Stimulated activated CD4-positive, alpha-beta T cell treated with anti-CD3 and anti-CD28 coated beads, Interleukin-1b, Interleukin-23, amount 100 ng/mL, for 48 hours (primary cell): ENCODE results near the gene STAC.
"Not testable (repeated sequence)": the region's sequence is repeated elsewhere in the genome, so short reads cannot be mapped to it uniquely, and the experiment has no call there.

Experiments
- DNase-seq: peaks from one replicate; pipeline ENCODE4 v3.0.0-alpha.2; 2020

STAC gene

GRCh38 chr3:36524560-36524959 is 144.3 kb downstream of the STAC start:
- DNase-seq = no peak

- no peak for DNase-seq
Observed at GRCh38 chr3:36525115-36525801, 145.0 kb downstream of the STAC start.

GRCh38 chr3:36538136-36538749 is 157.9 kb downstream of the STAC start:
- no peak for DNase-seq

GRCh38 chr3:36540888-36541518 is 160.7 kb downstream of the STAC start:
- no peak for DNase-seq

GRCh38 chr3:36542186-36542585 is 161.9 kb downstream of the STAC start:
- no peak for DNase-seq

GRCh38 chr3:36543276-36543997 is 163.1 kb downstream of the STAC start:
- DNase-seq = no peak

GRCh38 chr3:36546226-36546625 is 165.9 kb downstream of the STAC start:
- DNase-seq = no peak

- no peak for DNase-seq
Observed at GRCh38 chr3:36548712-36549111, 168.4 kb downstream of the STAC start.

- DNase-seq = no peak
Observed at GRCh38 chr3:36557021-36557707, 176.9 kb downstream of the STAC start.

GRCh38 chr3:36557708-36558421 is 177.6 kb downstream of the STAC start:
- no peak for DNase-seq

- no peak for DNase-seq
Observed at GRCh38 chr3:36558961-36559360, 178.7 kb downstream of the STAC start.

GRCh38 chr3:36560685-36561084 is 180.4 kb downstream of the STAC start:
- no peak for DNase-seq

- no peak for DNase-seq
Observed at GRCh38 chr3:36561601-36562000, 181.3 kb downstream of the STAC start.

GRCh38 chr3:36562945-36563344 is 182.6 kb downstream of the STAC start:
- no peak for DNase-seq

GRCh38 chr3:36575241-36575640 is 194.9 kb downstream of the STAC start:
- no peak for DNase-seq

GRCh38 chr3:36578418-36578817 is 198.1 kb downstream of the STAC start:
- not testable (repeated sequence) for DNase-seq

- no peak for DNase-seq
Observed at GRCh38 chr3:36579746-36580145, 199.4 kb downstream of the STAC start.

- DNase-seq = no peak
Observed at GRCh38 chr3:36580716-36581115, 200.4 kb downstream of the STAC start.

GRCh38 chr3:36591959-36592358 is 211.7 kb downstream of the STAC start:
- no peak for DNase-seq

- no peak for DNase-seq
Observed at GRCh38 chr3:36595511-36595910, 215.2 kb downstream of the STAC start.

- DNase-seq = no peak
Observed at GRCh38 chr3:36596419-36596818, 216.1 kb downstream of the STAC start.

- no peak for DNase-seq
Observed at GRCh38 chr3:36597422-36597821, 217.1 kb downstream of the STAC start.
